Neural cell (in vitro differentiated cells): ENCODE data around the gene LRFN5.

Experiments used
- CTCF ChIP-seq: fragments of 450-650 bp; IDR thresholded peaks from 2 replicates; pipeline ENCODE4 v1.5.1; 2014; ENCODE audit warnings: antibody characterized with exemption, mild to moderate bottlenecking, moderate library complexity; ENCODE audit not compliant: poor library complexity, severe bottlenecking
- EZH2 ChIP-seq: fragments of 200-600, 300-800 bp; shearing (Covaris generic), sonication (generic); IDR thresholded peaks from 2 replicates; pipeline ENCODE4 v1.6.1; 2014; ENCODE audit warnings: antibody characterized with exemption, low read length, borderline replicate concordance, mild to moderate bottlenecking; ENCODE audit not compliant: insufficient read depth, poor library complexity, severe bottlenecking
- MXI1 ChIP-seq: fragments of 450-650 bp; conservative IDR thresholded peaks from 2 replicates; pipeline ENCODE4 v1.6.1; 2014; ENCODE audit warnings: antibody characterized with exemption, mild to moderate bottlenecking; ENCODE audit not compliant: poor library complexity, severe bottlenecking
- POLR2AphosphoS5 ChIP-seq: IDR thresholded peaks from 2 replicates; pipeline ENCODE4 v1.6.1; 2012
- RAD21 ChIP-seq: fragments of 450-650 bp; conservative IDR thresholded peaks from 2 replicates; pipeline ENCODE4 v1.6.1; 2014; ENCODE audit warnings: antibody characterized with exemption, mild to moderate bottlenecking, moderate library complexity
- REST ChIP-seq: IDR thresholded peaks from 2 replicates; pipeline ENCODE4 v1.6.1; 2012; ENCODE audit warnings: borderline replicate concordance
- SMC3 ChIP-seq: fragments of 450-650 bp; conservative IDR thresholded peaks from 2 replicates; pipeline ENCODE4 v1.6.1; 2014; ENCODE audit warnings: antibody characterized with exemption, mild to moderate bottlenecking, moderate library complexity; ENCODE audit not compliant: poor library complexity
- TAF1 ChIP-seq: IDR thresholded peaks from 2 replicates; pipeline ENCODE4 v1.6.1; 2012; ENCODE audit warnings: low read depth

- no peak for TF ChIP-seq TAF1
- no peak for TF ChIP-seq CTCF
- TF ChIP-seq POLR2AphosphoS5 = no peak
- TF ChIP-seq RAD21 = no peak
- TF ChIP-seq EZH2 = no peak
- TF ChIP-seq REST = no peak
- TF ChIP-seq SMC3 = no peak
- TF ChIP-seq MXI1 = no peak
Observed at GRCh38 chr14:41830714-41831406, 224.2 kb downstream of the LRFN5 start.
